GM23338 (cell line): ENCODE measurements around the gene MFSD11.
"Not testable (repeated sequence)": the region's sequence is repeated elsewhere in the genome, so short reads cannot be mapped to it uniquely, and the experiment has no call there.

Source experiments
- CREB1 ChIP-seq: fragments of 250-450 bp; sonication (Bioruptor Pico); IDR thresholded peaks from 2 replicates; pipeline ENCODE4 v1.5.0; 2020; ENCODE audit warnings: low read depth, mild to moderate bottlenecking, moderate library complexity
- ETS1 ChIP-seq: IDR thresholded peaks from 2 replicates; pipeline ENCODE4 v1.6.1; 2016; ENCODE audit warnings: antibody characterized with exemption
- EZH2 ChIP-seq: fragments of 200-600 bp; sonication (generic); IDR thresholded peaks from one replicate; pipeline ENCODE4 v1.8.0; 2017; ENCODE audit warnings: antibody characterized with exemption, mild to moderate bottlenecking, low read depth; ENCODE audit not compliant: unreplicated experiment
- EZH2phosphoT487 ChIP-seq: fragments of 200-600 bp; sonication (generic); IDR thresholded peaks from one replicate; pipeline ENCODE4 v1.8.1; 2018; ENCODE audit warnings: antibody characterized with exemption; ENCODE audit not compliant: unreplicated experiment
- JUNB ChIP-seq: IDR thresholded peaks from one replicate; pipeline ENCODE4 v1.6.1; 2016; ENCODE audit warnings: antibody characterized with exemption; ENCODE audit not compliant: unreplicated experiment
- NANOG ChIP-seq: IDR thresholded peaks from 2 replicates; pipeline ENCODE4 v1.6.1; 2016; ENCODE audit warnings: antibody characterized with exemption, borderline replicate concordance
- POLR2AphosphoS5 ChIP-seq: IDR thresholded peaks from 2 replicates; pipeline ENCODE4 v1.6.1; 2016; ENCODE audit warnings: antibody characterized with exemption, low read depth
- REST ChIP-seq: IDR thresholded peaks from one replicate; pipeline ENCODE4 v1.6.1; 2018; ENCODE audit warnings: antibody characterized with exemption; ENCODE audit not compliant: unreplicated experiment
- STAT1 ChIP-seq: IDR thresholded peaks from one replicate; pipeline ENCODE4 v1.6.1; 2016; ENCODE audit warnings: antibody characterized with exemption; ENCODE audit not compliant: unreplicated experiment
- TF ChIP-seq, protein P1 (sequence below), 2 experiments: fragments of 200-600 bp in 1 of 2; sonication (generic) in 1 of 2; conservative IDR thresholded peaks; 2 replicates each; pipeline versions ENCODE4 v1.5.1 to v1.6.1; 2016 to 2017; ENCODE audit warnings: antibody characterized with exemption in 2 of 2, low read depth in 2 of 2, mild to moderate bottlenecking in 2 of 2, moderate library complexity in 1 of 2

DNA sequence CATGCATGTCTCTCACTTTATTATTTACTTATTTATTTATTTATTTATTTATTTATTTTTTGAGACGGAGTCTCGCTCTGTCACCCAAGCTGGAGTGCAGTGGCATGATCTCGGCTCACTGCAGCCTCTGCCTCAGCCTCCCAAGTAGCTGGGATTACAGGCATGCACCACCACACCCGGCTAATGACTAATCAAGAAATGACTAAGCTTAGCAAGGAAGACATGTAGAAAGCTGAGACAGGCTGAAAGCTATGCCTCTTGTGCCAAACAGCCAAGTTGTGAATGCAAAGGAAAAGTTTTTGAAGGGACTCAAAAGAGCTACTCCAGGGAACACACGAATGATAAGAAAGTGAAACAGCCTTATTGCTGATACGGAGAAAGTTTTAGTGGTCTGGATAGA, 7.9 kb downstream of the MFSD11 start:
- TF ChIP-seq, protein P1, sequence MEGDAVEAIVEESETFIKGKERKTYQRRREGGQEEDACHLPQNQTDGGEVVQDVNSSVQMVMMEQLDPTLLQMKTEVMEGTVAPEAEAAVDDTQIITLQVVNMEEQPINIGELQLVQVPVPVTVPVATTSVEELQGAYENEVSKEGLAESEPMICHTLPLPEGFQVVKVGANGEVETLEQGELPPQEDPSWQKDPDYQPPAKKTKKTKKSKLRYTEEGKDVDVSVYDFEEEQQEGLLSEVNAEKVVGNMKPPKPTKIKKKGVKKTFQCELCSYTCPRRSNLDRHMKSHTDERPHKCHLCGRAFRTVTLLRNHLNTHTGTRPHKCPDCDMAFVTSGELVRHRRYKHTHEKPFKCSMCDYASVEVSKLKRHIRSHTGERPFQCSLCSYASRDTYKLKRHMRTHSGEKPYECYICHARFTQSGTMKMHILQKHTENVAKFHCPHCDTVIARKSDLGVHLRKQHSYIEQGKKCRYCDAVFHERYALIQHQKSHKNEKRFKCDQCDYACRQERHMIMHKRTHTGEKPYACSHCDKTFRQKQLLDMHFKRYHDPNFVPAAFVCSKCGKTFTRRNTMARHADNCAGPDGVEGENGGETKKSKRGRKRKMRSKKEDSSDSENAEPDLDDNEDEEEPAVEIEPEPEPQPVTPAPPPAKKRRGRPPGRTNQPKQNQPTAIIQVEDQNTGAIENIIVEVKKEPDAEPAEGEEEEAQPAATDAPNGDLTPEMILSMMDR (conservative IDR thresholded peaks at IDR 0.05; ENCODE audit: low read depth in 2 of 2): not testable (repeated sequence)
- not testable (repeated sequence) for TF ChIP-seq EZH2; EZH2phosphoT487; POLR2AphosphoS5; CREB1 (CRISPR knock-in tag); REST; JUNB; ETS1; NANOG; STAT1
